GM21515 (cell line): ENCODE data around the gene STXBP5.
"Not testable (repeated sequence)": the region's sequence is repeated elsewhere in the genome, so short reads cannot be mapped to it uniquely, and the experiment has no call there.

Source experiments
- ATAC-seq: cut with Tn5 transposase; IDR thresholded peaks from one replicate; pipeline ENCODE4 v1.9.1; 2021; ENCODE audit not compliant: unreplicated experiment

STXBP5 gene

GRCh38 chr6:147372806-147373205 lies 168.6 kb downstream of the STXBP5 start:
- ATAC-seq = no peak

- no peak for ATAC-seq
Measured at GRCh38 chr6:147378819-147379218, 174.6 kb downstream of the STXBP5 start.

GRCh38 chr6:147380841-147381240 lies 176.6 kb downstream of the STXBP5 start:
- not testable (repeated sequence) for ATAC-seq

GRCh38 chr6:147381712-147382111 lies 177.5 kb downstream of the STXBP5 start:
- no peak for ATAC-seq

- no peak for ATAC-seq
Measured at GRCh38 chr6:147382945-147383554, 178.8 kb downstream of the STXBP5 start.

- ATAC-seq = peak; percentile 45
Measured at GRCh38 chr6:147384029-147384428, 179.8 kb downstream of the STXBP5 start.

GRCh38 chr6:147384737-147385710 lies 180.8 kb downstream of the STXBP5 start:
- no peak for ATAC-seq

- no peak for ATAC-seq
Measured at GRCh38 chr6:147389463-147389862, 185.2 kb downstream of the STXBP5 start.

GRCh38 chr6:147390909-147391536 lies 186.8 kb downstream of the STXBP5 start:
- ATAC-seq = no peak

- ATAC-seq = no peak
Measured at GRCh38 chr6:147392917-147393625, 188.9 kb downstream of the STXBP5 start.

GRCh38 chr6:147395158-147395557 lies 190.9 kb downstream of the STXBP5 start:
- ATAC-seq = no peak

- no peak for ATAC-seq
Measured at GRCh38 chr6:147397306-147397705, 193.1 kb downstream of the STXBP5 start.

- ATAC-seq = no peak
Measured at GRCh38 chr6:147400968-147401367, 196.8 kb downstream of the STXBP5 start.

- ATAC-seq = no peak
Measured at GRCh38 chr6:147401779-147402178, 197.6 kb downstream of the STXBP5 start.

- ATAC-seq = no peak
Measured at GRCh38 chr6:147406783-147407182, 202.6 kb downstream of the STXBP5 start.

- no peak for ATAC-seq
Measured at GRCh38 chr6:147407571-147407970, 203.4 kb downstream of the STXBP5 start.

- no peak for ATAC-seq
Measured at GRCh38 chr6:147416622-147417021, 212.4 kb downstream of the STXBP5 start.

GRCh38 chr6:147417954-147418353 lies 213.7 kb downstream of the STXBP5 start:
- ATAC-seq = no peak

- ATAC-seq = peak; percentile 58
Measured at GRCh38 chr6:147418523-147418922, 214.3 kb downstream of the STXBP5 start.

- ATAC-seq = no peak
Measured at GRCh38 chr6:147421903-147422302, 217.7 kb downstream of the STXBP5 start.

GRCh38 chr6:147423111-147423510 lies 218.9 kb downstream of the STXBP5 start:
- no peak for ATAC-seq
